ENCODE measurements around the gene RPTOR.
A peak's percentile ranks its signal among the peaks of the same experiment; 100 is the strongest.

The RPTOR gene

GRCh38 chr17:80831491-80831890 is 286.9 kb downstream of the RPTOR start:
- no peak for DNase-seq (ENCODE audit: low read depth in 2 of 2)

DNA sequence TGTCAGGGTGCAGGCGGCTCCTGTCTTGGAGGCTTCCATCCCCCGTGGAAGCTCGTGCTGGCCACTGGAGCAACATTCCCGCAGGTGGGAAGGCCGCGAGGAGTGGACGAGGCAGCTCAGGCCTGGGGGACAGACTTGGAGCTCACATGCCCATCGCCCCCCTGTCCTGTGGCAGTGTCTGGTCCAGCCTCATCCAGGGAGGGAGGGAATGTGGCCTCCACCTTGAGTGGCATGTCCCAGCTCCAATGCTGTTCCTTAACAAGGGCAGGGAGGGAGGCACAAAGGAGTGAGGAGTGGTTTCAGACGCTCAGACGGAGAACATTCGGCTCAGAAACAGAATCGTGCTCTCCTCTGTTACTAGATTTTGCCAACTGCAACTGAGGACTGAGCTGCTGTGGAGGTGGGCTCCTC is 287.6 kb downstream of the RPTOR start:
- no peak for DNase-seq (ENCODE audit: low read depth in 2 of 2)

- DNase-seq (ENCODE audit: low read depth in 2 of 2), result peak; percentile 77 to 82
Observed at GRCh38 chr17:80832888-80833583, 288.4 kb downstream of the RPTOR start.

DNA sequence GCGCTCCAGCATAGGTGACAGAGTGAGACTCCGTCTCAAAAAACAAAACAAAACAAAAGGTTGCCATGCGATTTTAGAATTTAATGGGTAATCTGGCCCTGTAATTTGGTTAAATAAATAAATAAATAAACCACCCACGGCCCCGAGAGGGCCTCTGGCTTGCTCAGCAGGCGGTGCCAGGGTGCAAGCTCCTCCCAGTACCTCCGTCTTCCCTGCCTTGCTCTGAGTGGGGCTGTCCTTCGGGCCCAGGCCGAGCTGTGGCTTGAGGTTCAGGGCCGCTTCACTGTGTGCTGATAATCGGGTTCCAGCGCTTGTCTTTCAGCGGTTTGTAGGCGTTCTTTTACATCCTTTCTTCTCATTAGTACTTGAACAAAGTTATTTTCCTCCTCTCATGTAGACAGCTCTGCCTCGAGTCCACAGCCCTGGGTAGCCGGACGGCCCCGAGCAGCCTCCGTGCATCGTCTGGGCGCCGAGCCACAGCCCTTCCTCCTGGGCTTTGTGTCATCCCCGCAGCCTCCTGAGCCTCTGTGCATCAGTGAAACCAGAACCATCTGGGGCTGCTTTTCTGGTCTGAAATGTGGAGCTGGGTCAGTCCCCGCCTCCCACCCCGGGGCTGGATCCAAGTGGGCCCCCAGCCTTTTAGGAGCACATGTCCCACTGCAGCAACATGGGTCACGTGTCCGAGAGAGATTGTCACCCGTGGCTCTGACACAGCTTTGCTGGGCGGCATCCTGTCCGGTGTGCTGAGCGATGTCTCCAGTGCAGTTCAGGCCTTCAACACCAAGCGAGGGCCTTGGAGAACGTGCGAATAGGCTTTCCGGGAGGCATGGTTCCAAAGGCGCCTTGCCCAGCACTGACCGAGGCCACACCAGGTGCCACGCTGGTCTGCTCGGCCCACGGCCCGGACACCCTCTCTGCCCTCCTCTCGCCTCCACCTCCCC is 289.6 kb downstream of the RPTOR start:
- DNase-seq (ENCODE audit: low read depth in 2 of 2), result no peak

DNA sequence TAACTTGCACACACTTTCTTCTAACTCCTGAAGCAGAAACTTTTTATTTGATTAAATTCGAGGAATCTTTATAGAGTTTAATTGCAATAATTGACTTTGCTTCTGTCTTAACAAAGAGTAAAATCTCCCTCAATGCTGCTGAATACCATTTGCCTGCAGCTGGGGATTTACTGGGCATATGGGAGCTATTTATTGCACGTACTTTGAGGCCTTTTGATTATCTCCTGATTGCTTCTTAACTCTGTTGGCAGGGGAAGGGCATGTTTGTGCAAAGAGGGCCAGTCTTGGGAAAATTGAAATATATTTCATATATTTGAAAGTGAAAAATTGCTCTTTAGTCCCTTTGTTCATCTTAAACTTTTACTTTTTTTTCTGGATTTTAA is 290.2 kb downstream of the RPTOR start:
- DNase-seq (ENCODE audit: low read depth in 2 of 2), result no peak

GRCh38 chr17:80835816-80836657 is 291.4 kb downstream of the RPTOR start:
- DNase-seq (ENCODE audit: low read depth in 2 of 2), result no peak

GRCh38 chr17:80836658-80836965 is 292.0 kb downstream of the RPTOR start:
- no peak for DNase-seq (ENCODE audit: low read depth in 2 of 2)

DNA sequence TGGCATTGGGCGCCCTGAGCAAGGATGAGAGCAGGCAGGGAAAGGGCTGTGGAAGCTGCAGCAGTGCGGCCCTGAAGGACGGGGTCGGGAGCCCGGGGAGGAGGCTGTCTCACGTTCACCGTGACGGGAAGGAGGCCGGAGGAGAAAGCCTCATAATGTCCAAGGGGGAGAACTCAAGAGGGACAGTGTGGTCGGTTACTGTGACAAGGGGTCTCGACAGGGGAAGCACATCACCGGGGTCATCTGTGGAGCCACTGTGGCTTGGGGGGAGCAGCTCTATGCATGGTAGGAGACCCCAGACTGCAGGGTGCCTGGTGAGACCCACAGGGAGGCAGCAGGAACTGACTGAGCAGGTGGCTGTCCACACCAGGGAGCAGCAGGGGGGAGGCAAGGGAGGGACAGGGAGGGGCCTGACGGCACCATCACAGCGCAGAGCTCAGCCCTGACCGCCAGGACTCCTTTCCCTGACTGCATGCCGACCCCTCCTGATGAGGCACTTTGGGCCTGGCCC is 292.4 kb downstream of the RPTOR start:
- no peak for DNase-seq (ENCODE audit: low read depth in 2 of 2)

DNA sequence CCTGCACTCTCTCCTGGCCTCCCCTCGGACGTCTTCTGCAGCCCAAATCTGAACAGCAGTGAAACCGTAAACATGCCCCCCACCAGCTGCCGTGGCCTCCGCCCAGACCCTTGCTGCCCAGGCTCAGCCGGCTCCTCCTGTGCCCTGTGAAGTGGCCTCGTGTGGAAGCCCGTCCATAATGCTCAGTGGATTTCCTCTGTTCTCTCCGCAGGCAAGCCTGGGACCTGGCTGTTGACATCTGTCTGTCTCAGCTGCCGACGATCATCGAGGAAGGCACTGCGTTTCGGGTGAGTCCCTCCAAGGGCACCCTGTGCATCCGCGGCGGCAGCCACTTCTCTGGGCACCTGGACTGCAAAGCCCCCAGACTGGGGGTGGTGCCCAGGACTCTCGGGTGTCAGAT is 293.1 kb downstream of the RPTOR start:
- DNase-seq (ENCODE audit: low read depth in 2 of 2), result no peak

- no peak for DNase-seq (ENCODE audit: low read depth in 2 of 2)
Observed at GRCh38 chr17:80838311-80839025, 293.8 kb downstream of the RPTOR start.

- no peak for DNase-seq (ENCODE audit: low read depth in 2 of 2)
Observed at GRCh38 chr17:80839026-80839345, 294.3 kb downstream of the RPTOR start.

- DNase-seq (ENCODE audit: low read depth in 2 of 2), result no peak
Observed at GRCh38 chr17:80839511-80839941, 294.9 kb downstream of the RPTOR start.

- no peak for DNase-seq (ENCODE audit: low read depth in 2 of 2)
Observed at GRCh38 chr17:80839970-80840369, 295.3 kb downstream of the RPTOR start.

DNA sequence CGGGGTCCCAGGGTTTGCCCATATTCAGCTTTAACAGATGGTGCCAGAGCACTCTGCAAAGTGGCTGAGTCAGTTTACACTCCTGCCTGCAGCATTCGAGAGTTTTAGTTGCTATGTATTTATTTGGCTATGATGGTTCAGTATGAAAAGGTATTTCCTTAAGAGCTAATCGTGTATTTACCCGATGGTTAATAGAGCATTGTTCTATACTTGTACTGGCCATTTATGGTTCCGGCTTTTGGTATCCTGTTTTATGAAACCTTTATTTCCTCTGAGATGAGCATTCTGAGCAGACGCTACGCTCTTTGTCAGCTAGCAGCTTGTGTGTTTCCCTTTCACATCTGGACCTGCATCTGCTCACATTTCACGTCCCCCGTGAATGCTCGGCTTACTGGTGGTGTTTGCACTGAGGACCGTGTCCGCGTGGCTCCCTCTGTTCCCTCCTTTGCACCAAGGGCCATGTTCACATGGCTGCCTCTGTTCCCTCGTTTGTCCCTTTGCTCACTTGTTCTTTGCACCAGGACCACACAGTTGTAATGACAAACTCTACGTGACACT is 297.9 kb downstream of the RPTOR start:
- no peak for DNase-seq (ENCODE audit: low read depth in 2 of 2)

DNA sequence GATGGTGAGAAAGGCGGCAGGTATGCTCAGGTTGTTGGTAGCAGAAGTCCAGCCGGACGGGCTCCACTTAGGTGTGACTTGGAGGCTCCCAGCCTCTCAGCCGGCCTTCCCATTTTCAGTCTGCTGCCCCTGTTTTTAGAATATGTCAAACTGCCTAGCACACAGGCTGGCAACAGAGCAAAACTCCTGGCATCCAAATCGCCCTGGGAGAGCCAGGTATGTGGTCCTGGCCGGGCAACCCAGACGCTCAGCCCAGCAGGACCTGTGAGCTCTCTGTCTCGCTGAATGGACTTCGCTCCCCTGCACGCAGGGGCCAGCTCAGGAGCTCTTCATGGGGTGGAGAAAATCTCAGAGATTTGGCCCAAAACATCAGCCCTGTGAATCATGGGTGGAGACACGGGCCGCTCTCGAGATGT is 299.1 kb downstream of the RPTOR start:
- no peak for DNase-seq (ENCODE audit: low read depth in 2 of 2)

DNA sequence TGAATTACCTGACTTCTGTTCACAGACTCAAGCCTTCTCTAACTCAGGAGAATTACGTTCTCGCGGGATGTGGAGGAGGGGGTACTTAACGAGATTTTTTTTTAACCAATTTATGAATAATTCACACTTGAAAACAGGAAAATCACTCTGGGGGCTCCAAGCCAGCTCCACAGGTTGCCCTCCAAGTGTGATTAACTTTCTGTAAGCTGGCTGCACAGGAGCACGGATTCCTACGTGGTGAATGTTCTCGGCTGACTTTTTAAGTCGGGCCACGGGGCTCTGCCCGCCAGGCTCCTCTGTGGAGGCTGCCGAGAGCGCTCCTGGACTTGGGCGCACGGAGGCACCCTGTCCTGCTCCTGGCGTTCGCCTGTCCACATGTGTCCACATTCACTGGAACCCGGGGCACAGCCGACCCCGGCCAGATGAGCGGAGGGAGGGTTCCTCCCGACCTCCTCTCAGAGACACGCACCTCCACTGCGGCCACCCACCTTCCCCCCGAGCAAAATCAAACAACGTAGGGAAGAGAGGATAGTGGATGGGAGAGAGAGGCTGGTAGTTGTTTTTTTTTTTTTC is 299.9 kb downstream of the RPTOR start:
- DNase-seq (ENCODE audit: low read depth in 2 of 2), result no peak

DNA sequence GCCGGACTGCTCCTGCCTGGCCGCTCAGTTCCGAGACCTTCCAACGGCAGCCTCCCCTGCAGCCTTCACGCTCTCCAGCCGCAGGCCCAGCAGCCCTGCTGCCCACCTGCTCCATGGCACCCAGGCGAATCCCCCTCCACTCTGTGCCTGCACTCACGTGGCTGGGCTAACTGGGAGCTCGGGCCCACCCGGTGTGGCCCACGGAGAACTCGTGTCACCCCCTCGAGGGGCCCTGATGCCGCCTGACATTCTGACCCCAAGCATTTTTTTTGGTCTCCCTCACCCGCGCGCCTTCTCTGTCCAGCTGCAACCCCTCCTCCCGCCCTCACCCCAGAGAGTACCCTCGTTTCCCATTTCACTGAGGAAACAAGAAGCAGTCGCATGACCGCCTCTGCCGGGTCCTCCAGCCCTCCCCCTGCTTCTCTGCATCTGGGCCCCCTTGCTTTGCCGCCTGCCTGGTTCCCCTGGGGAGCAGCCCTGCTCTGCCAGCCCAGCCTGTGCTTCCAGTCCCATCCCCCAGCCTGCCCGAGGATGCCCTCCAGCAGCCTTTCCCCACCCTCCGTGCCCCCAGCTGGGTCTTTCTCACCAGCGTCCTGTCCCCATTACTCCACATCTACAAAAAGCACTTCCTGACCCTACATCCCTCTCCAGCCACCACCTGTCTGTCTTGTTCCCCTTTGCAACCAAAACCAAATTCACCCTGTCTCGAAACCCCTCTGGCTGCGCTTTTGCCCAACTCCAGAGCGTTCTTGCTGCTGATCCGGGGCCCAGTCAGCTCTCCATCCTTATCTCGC is 300.6 kb downstream of the RPTOR start:
- no peak for DNase-seq (ENCODE audit: low read depth in 2 of 2)

DNA sequence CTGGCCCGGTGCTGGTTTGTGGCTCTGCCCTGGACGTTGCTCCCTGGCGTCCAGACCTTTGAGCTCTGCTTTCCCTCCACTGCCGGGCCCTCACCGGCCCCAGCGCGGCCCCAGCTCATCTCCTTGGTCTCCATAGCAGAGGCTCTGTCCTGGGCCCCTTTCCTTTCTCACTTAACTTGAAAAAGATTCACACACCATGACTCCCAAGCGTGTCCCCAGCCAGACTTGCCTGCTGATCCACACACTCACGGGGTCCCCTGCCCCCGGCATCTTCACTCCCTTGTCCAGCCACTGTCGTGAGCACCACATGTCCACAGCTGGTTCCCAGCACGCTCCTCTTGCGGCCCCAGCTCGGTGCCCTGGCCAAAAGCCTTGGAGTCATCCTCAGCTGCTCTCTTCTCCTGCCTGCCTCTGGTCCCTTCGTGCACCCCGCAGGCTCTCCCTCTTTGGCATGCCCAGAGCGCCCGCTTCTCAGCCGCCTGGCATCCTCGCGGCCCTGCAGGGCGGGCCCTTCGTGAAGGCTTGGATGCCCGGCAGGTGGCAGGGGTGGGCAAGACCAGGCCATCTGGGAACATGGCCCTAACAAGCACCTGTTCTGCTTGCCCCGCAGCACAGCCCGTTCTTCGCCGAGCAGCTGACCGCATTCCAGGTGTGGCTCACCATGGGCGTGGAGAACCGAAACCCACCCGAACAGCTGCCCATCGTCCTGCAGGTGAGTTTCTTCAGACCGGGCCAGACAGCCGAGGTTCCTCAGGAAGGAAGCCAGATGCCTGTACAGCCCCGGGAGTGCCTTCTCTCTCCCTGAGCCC is 301.4 kb downstream of the RPTOR start:
- DNase-seq (ENCODE audit: low read depth in 2 of 2), result no peak

DNA sequence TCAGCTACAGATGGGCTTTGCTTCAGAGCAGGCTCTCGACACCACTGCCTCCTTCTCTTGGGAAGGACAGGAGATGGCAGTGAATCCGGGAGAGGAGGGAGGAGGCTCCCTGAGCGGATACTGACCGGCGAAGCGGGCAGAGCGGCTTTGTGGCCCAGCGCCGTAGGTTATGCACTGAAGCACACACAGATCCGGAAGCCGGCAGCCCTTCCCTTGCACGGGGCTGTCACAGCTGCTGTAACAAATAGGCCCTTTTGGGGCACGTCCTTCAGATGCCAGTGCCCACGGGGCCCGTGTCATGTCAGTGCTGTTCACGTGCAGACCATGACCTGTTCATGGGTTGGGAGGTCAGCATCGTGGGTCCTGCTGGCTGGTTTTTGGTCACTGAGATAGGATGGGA is 302.3 kb downstream of the RPTOR start:
- DNase-seq (ENCODE audit: low read depth in 2 of 2), result no peak

Data from stimulated activated CD8-positive, alpha-beta memory T cell treated with anti-CD3 and anti-CD28 coated beads, Interleukin-15, amount 100 ng/mL, for 48 hours (primary cell).